Activated T-cell treated with anti-CD3 and anti-CD28 coated beads, Interleukin-2, amount 50 U/mL, for 48 hours (primary cell): ENCODE results near the gene RPS3A.
A peak's percentile ranks its signal among the peaks of the same experiment; 100 is the strongest.
"Not testable (repeated sequence)": the region's sequence is repeated elsewhere in the genome, so short reads cannot be mapped to it uniquely, and the experiment has no call there.

Experiments used
- DNase-seq, 2 experiments: peaks; one replicate each; pipeline ENCODE4 v3.0.0-alpha.2; 2020

Gene RPS3A

DNA sequence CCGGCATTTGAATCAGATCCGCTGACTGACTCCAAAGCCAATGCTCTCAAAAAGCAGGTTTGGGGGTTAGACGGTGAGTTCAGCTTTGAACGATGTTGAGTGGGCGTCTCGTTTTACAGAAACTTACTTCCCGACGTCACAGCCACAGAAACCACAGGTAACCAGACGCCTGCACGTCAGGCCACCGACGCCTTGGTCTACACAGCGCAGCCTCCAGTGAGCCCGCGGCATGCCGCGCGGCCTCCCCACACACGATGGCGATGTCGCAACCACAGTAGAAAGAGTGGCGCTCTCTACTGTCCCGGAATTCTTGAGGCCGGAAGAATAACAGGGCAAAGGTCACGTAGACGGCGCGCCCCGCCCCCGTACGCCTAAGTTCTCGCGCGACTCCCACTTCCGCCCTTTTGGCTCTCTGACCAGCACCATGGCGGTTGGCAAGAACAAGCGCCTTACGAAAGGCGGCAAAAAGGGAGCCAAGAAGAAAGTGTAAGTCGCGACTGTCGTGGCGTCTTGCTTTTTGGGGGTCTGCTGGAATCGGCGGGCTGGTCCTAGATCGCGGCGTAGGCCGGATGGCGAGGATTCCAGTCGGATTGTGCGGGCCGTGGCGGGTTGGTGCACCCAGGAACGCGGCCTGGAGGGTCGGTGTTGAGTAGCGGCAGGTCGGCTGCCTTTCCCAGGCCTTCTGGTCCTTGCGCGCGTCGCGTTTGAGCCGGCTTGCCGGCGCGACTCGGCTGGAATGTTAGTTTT lies at the start of gene RPS3A:
RPS3A (plus strand) TSS at position 400 of the 747 bp plus-strand sequence; CDS start at position 425, 25 bp downstream.
- DNase-seq: peak; percentile 100

DNA sequence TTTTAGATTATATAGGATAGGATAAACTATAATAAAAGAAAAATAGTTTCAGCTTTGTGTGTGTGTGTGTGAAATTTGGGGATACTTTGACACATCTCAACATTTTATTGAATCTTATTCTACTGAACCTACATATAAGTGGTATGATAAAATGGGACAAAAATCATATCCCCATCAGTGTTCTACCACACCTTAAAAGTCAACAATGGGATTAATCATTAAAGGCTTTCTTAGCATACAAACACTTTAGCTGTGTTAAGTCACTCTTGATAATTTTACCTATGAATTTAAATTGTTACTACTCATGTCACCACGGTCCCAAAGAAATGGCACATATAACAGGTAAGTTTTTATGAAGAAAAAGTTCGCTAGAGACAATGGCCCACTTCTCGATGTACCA lies 46.6 kb upstream of the RPS3A start:
- no peak for DNase-seq

DNA sequence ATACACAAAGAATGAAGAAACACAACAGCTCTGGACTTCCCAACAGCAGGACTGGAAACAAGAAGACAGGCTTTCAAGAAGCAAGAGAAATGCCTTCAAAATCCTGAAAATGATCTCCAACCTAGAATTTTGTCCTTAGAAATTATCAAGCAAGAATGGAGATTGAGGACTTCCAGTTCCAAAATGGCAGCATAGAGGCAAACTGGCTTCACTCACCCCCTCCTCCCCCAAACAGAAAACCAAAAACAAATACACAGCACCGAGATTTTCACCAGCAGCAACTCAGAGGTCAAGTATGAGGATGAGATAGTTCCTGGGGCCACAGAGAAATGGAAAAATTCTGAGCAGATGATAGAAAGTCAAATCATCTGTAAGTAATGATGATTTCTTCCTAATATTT lies 43.9 kb upstream of the RPS3A start:
- no peak for DNase-seq

DNA sequence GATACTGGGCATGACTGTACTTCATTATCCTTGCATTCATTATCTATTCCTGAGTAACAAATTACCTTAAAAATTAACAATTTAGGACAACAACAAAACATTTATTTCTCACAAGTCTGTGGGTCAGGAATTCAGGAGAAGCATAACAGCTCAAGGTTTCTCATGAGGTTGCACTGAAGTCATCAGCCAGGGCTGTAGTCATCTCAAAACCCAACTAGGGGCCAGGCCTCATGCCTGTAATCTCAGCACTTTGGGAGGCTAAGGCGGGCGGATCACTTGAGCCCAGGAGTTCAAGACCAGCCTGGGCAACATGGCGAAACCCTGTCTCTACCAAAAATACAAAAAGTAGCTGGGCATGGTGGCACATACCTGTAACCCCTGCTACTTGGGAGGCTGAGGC lies 36.3 kb upstream of the RPS3A start:
- not testable (repeated sequence) for DNase-seq

DNA sequence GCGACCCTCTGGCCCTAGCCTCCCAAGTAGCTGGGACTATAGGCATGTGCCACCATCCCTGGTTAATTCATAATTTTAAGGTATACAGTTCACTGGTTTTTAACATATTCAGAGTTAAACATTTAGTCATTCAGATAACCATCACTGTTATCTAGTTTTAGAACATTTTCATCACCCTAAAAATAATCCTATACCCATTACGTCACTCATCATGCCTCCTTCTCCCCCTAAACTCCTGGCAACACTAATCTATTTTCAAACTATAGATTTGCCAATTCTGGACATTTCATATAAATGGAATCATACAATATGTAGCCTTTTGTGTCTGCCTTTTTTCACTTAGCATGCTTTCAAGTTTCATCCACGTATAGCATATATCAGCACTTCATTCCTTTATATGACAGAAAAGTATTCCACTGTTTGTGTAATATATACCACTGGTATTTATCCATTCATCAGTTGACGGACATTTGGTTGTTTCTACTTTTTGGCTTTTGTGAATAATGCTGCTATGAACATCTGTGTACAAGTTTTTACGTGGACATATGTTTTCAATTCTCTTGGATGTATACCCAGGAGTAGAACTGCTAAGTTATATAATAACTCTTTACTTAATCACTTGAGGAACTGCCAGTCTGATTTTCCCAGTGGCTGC lies 32.0 kb upstream of the RPS3A start:
- no peak for DNase-seq

DNA sequence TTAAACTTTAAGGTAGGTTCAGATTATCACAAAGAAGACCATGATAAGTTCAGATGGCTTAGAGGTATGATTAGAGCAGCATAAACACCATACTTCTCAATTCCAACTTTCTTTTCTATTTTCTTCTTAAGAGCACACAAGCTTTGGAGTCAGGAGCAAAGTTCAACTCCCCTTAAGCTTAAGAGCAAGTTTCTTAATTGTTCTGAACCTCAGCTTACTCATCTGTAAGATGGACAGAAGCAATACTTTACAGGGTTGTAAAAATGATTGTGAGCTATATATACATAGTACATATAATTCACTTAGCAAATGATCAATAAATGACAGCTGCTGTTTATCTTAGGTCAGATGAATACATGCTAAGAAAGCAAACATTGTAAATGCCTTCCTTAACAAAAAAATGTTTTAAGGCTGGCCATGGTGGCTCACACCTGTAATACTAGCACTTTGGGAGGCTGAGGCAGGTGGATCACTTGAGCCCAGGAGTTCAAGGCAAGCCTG lies 25.0 kb upstream of the RPS3A start:
- no peak for DNase-seq

DNA sequence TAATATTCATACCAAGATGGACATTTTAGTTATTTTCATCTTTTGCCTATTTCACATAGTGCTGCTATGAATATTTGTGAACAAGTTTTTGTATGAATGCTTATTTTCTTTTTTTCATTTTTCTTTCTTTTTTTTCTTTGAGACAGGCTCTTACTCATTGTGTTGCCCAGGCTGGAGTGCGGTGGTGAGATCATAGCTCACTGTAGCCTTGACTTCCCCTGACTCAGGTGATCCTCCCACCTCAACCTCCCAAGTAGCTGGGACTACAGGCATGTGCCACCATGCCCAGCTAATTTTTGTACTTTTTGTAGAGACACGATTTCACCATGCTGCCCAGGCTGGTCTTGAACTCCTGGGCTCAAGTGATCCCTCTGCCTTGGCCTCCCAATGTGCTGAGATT lies 21.4 kb upstream of the RPS3A start:
- DNase-seq: peak in 1 of 2 experiments; percentile 34

- no peak for DNase-seq
Observed at GRCh38 chr4:151087467-151087866, 12.0 kb upstream of the RPS3A start.

DNA sequence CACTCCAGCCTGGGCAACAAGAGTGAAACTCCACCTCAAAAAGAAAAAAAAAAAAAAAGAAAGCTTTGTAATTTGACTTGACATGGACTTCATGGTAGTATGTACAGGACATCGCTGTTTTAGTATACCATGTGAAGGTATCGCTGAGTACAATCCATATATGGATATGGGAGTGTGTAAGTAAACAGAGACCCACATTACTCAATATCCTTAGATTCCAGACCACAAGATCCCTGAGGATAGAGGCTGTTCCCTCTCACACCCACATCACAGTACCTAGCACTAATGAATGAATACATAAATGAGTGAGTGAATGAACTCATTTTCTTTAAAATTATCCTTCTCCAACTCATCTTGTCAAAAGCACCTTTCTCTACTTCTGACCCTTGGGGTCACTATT lies 8.4 kb upstream of the RPS3A start:
- DNase-seq: no peak

DNA sequence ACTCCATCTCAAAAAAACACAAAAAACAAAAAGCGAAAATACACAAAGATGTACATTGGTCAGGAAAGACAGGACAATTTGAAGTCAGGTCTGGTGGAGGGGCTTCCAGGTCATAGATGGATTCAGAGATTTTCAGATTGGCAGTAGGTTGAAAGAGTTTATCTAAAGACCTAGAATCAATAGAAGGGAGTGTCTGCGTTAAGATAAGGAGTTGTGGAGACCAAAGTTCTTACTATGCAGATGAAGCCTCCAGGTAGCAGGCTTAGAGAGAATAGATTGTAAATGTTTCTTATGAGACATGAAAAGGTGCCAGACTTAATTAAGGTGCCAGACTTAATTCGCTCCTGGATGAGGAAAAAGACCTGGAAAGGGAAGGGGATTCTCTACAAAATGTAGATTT lies 6.9 kb upstream of the RPS3A start:
- no peak for DNase-seq

GRCh38 chr4:151093203-151093602 lies 6.2 kb upstream of the RPS3A start:
- no peak for DNase-seq

DNA sequence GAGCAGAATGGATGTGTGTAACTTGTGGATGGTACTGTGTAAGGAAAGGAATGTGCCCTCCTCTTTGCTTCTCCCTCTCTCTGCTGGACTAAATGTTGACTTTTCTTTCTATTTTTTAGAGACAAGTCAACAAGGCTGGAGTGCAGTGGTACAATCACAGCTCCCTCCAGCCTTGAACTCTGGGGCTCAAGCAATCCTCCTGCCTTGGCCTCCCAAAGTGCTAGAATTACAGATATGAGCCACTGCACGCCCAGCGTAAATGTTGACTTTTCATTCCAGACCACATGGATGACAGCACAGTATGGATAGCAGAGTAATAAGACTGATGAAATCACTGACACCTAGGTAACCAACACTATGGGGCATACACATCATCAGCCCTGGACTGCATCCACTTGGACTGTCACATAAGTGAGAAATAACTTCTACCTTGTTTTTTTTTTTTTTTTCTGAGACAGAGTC lies 5.1 kb upstream of the RPS3A start:
- DNase-seq: no peak

DNA sequence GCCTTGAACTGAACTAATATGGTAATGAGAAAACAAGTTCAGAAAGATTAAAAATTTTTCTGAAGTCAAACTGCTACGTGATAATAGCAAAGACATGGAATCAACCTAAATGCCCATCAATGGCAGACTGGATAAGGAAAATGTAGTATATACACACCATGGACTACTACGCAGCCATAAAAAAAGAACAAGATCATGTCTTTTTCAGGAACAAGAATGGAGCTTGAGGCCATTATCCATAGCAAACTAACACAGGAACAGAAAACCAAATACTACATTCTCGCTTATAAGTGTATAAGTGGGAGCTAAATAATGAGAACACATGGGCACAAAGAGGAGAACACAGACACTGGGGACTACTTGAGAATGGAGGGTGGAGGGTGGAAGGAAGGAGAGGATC lies 4.3 kb upstream of the RPS3A start:
- DNase-seq: no peak

- DNase-seq: no peak
Observed at GRCh38 chr4:151097759-151098158, 1.7 kb upstream of the RPS3A start.

GRCh38 chr4:151098979-151099228 lies 524 bp upstream of the RPS3A start:
- no peak for DNase-seq

- DNase-seq: no peak
Observed at GRCh38 chr4:151099976-151100417, 569 bp downstream of the RPS3A start.

GRCh38 chr4:151100531-151100930 lies 1.1 kb downstream of the RPS3A start:
- DNase-seq: no peak

- DNase-seq: no peak
Observed at GRCh38 chr4:151103758-151104157, 4.3 kb downstream of the RPS3A start.

DNA sequence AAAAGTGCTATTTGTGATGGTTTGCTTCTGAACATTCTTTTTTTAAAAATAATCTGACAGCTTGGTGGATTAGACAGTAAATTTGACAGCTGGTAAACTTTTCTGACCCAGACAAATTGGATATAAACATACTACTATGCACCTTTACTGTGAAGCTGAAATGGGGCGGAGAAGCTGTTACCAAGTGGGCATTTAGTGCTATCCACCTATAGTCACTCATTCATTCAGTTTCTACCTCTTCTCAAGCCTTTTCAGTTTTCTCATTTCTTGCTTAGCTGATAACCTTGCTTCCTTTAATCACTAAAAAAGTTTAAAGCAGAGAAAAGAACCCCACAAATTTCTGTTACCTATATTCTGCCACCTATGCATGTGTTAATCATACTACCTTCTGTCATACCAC lies 5.2 kb downstream of the RPS3A start:
- DNase-seq: no peak

DNA sequence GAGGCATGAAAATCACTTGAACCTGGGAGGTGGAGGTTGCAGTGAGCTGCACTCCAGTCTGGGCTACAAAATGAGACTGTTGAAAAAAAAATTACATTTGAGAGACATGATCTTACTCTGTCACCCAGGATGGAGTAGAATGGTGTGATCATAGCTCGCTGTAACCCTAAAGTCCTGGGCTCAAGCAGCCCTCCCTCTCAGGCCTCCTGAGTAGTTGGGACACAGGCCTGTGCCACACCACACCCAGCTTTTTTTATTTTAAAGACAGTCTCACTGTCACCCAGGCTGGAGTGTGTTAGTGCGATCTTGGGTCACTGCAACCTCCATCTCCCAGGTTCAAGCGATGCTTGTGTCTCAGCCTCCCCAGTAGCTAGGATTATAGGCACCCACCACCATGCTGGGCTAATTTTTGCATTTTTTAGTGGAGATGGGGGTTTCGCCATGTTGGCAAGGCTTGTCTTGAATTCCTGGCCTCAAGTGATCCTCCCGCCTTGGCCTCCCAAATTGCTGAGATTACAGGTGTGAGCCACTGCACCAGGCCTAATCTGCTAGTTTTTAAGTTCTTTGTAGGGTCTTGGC lies 6.1 kb downstream of the RPS3A start:
- DNase-seq: no peak

- DNase-seq: no peak
Observed at GRCh38 chr4:151107063-151107462, 7.6 kb downstream of the RPS3A start.

GRCh38 chr4:151110236-151110635 lies 10.8 kb downstream of the RPS3A start:
- DNase-seq: no peak

DNA sequence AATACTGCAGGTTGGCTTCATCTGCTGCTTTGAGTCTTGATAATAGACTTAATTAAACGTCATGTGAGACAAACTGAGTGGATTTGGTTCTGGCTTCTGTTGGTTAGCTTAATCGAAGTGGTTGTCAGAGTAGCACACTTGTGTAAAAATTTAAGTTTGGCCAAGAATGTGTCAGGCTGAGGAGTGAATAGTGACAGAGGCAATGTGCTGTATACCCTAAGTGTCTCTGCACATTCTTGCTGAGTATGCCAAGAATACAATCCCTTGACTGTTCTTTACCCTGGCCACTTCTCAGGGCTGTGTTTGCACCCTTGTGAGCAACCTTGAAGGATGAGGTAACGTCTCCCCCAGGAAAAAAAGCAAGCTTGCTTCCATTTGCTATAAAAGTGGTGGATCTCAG lies 14.9 kb downstream of the RPS3A start:
- DNase-seq: no peak

- no peak for DNase-seq
Observed at GRCh38 chr4:151114986-151115385, 15.6 kb downstream of the RPS3A start.
